ENCODE results near the gene AP1S3.
"Not testable (repeated sequence)": the region's sequence is repeated elsewhere in the genome, so short reads cannot be mapped to it uniquely, and the experiment has no call there.

AP1S3 gene

DNA sequence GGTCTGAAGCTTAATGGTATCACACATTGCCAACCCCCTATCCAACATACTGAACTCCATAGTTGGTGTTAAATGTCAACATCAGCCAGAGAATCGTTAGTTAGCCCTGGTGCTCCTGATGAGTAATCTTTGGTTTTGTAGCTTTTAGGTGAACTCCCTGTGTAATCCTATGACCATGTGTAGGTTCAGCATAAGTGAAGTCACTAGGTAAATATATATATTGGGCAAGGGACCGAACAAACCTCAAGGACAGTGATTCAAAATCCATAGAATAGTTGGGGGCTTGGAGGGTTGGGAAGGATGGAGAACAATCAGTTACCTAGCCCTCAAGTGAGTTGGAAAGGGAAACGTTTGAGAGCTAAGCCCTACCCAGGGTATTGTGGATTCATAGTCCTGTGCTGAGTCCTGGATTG, 16.0 kb upstream of the AP1S3 start:
- no peak for DNase-seq (ENCODE audit: low read depth)

DNA sequence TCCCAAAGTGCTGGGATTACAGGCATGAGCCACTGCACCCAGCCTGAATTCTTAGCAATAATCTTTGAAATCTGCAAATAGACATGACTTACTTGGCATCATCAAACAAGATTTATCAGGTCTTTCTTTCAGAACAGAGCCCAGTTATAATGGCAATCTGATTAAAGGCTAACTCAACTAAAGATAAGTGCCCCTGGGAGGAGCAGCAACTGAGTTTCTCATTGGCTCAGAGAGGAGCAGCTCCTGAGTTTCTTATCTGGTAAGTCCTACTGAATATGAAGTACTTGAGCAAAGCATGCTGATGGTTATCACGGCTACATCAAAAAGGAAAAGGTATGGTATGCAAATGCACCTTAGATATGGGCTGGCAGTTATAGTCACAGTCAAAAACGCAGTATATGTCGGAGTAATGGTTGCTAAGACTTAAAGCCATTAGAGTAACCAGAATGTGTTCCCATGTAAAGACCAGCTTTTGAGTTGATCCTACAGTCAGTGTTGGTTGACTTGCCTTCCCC, 15.0 kb upstream of the AP1S3 start:
- DNase-seq (ENCODE audit: low read depth): no peak

DNA sequence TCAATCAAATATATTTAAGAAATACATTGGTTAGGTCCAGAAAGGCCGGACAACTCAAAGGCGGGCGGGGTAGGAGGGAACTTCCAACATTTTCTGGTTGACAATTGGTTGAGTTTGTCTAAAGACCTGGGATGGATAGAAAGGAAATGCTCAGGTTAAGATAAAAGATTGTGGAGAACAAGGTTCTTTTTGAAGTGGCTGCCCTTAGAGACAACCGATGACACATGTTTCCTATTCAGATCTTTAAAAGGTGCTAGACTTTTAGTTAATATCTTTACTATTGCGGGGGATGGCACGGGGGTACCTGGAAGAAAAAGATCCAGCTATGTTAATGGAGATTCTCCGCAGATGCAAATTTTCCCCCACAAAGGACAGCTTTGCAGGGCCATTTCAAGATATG, 10.0 kb upstream of the AP1S3 start:
- no peak for DNase-seq (ENCODE audit: low read depth)

DNA sequence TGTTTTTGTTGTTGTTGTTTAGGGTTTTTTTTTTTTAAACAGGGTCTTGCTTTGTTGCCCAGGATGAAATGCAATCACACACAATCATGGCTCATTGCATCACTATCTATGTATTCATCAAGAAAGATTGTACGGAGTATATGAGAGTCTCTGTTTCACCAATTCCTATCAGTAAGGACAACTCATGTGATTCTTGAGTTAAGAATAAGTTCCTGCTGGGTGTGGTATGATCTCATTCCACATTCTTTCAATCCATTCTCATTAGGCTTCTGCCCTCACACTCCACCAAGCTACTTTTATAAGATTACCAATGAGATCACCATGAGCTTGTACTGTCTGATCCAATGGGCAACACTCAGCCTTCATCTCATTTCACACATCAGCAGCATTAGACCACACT, 9.1 kb upstream of the AP1S3 start:
- peak; percentile 95 for DNase-seq (ENCODE audit: low read depth)

DNA sequence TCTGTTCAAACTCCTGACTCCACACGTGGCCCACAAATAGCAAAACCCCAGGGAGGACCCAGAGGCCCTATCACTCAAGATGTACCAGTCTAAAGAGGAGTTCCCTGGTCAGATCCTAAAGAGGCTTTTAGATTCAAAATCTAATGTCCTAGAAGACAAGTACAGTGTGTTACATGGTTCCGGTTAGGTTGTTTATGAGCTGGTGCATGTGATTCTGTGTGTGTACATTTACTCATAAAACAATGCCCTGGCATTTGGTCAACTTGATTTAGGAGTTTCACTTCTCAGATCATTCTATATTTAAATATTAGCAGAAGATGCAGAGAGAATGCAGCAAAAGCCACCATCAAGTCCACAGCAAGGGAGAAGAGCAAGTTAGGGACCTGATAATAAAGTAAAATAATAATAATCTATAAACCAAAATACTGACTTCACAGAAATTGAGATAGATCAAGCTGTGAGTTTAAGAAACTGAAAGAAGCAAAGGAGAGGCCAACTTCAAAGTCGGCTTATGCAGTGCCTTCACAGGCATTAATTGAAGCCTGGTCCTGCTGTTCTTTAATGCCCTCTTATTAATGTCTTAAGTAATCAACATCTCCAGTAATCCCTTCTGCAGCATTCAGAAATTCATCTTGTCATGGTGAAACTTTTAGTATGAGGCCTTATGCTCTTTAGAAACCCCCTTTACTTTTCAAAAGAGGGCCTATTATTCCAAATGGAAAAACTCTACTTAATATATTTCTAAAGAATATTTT, 4.2 kb upstream of the AP1S3 start:
- DNase-seq (ENCODE audit: low read depth): no peak

DNA sequence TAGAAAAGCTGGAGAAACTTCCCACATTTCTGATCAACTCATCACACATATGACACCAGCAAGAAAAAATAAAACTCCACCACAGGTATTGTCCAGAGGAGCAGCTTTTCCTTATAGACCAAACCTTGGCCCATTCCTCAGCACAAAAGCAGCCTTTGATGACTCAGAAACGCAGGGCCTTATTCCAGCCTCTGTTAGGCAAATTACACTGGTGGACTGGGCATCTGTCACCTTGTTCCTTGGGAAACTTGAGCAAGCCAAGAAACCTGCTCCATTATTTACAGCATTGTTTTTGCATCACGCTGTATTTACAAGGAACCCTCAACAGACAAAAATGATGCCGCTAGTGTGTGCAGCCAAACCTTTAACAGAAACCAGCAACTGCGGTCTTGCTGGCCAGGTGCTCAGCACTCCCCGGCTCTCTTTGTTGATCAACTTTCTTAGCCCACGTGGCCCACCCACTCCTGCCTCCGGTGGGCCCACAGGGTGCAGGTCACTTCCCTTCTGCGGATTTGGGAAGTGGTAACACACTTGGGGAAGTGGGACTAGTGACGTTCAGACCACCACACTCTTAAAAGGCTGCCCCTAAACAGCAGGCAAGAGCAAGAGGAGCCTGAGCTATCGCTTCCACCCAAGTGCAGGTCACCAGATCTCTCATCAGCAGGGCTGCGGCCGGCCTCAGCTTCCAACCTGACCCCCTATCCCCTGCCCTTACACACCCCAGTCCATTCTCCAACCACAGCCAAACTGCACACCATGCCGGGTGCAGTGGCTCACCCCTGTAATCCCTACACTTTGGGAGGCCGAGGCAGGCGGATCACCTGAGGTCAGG, 1.5 kb downstream of the AP1S3 start:
- DNase-seq (ENCODE audit: low read depth): no peak

DNA sequence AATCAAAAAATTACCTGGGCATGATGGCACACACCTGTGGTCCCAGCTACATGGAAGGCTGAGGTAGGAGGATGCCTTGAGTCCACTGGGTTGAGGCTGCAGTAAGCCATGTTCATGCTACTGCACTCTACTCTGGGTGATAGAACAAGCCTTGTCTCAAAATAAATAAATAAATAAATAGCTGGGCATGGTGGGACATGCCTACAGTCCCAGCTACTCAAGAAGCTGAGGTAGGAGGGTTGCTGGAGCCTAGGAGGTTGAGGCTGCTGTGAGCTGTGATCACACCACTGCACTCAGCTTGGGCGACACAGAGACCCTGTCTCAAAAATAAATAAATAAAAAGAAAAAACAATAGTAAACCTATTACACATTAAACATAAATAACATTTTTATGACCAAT, 3.0 kb downstream of the AP1S3 start:
- DNase-seq (ENCODE audit: low read depth): no peak

DNA sequence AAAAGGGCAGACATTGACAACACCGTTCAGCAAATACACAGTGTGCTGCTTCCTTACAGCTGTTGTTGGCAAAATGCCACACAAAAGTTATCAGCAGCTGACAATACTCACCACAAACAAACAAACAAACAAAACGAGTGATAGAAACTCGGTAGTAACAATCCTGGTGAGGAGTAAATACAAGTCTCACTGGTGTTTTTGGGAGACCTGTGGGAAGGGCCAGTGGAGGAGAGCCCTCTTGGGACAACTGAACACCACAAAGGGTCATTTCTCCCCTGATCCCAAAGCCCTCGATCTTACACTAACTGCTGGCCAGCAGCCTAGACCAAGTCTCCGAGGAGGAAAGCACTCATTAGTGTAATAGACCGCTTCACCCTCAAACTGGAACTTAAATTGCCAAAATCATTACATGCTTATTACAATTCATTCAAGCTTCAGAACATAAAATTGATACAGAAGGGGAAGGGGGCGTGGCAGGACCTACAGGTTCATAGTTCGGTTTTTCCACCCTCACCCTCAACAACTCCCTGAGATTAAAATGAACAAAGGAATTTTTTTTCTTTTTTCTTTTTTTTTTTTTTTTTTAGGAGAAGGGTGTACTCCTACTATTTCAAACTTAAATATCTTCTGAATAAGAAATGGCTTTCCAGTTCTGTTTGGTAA, 5.0 kb downstream of the AP1S3 start:
- DNase-seq (ENCODE audit: low read depth): no peak

DNA sequence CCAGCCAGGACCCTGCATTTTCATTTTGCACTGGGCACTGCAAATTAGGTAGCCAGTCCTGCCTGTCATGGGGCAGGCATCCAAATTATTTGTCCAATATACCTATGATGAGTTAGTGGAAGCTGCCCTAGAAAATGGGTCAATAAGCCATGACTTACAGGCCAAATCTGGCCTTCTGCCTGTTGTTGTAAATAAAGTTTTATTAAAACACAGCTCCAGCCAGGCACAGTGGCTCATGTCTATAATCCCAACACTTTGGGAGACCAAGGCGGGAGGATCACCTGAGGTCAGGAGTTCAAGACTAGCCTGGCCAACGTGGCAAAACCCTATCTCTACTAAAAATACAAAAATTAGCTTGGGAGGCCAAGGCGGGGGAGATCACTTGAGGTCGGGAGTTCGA, 8.3 kb downstream of the AP1S3 start:
- DNase-seq (ENCODE audit: low read depth): no peak

DNA sequence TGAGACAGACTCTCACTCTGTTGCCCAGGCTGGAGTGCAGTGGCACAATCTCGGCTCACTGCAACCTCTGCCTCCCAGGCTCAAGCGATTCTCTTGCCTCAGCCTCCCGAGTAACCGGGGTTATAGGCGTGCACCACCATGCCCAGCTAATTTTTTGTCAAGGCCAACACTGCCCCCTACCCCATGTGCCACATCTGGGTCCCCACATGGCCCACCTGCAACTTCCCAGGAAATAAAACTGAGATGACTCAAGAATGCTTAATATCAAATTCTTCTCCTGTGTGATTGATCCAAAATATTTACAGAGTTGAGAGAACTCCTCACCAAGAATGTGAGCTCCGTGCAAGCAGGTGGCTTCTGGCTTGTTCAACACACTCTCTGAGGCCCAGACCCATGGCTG, 9.1 kb downstream of the AP1S3 start:
- no peak for DNase-seq (ENCODE audit: low read depth)

DNA sequence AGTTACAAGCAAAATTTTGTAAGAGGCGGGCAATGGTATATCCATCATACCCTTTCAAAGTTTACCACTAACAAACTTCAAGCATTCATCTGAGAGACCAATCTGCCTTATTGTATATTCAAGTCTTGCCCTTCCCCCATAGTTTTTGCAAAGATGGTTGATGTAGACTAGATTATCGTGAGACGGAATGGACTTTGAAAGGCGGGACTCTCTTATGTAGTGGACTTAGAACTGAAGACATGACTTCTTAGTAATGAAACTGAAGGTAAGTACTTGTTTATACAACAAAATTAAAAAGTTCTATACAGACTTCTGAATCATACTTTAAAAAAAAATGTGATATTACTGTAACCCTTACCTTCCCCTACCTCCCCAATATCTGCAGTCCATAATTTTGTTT, 10.4 kb downstream of the AP1S3 start:
- no peak for DNase-seq (ENCODE audit: low read depth)

DNA sequence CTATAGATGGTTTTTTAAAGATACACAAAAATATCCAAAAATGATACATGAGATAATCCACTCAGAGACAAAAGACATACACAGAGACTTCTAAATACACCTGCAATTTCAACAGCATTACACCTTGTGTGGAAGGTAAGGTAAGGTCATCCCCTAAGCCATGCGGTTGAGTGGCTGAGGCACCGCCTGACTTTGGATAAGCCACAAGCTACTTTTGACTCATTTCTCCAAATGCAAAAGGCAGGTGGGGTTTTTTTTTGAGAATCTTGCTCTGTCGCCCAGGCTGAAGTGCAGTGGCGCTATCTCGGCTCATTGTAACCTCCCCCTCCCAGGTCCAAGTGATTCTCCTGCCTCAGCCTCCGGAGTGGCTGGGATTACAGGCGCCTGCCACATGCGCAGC, 13.1 kb downstream of the AP1S3 start:
- no peak for DNase-seq (ENCODE audit: low read depth)

DNA sequence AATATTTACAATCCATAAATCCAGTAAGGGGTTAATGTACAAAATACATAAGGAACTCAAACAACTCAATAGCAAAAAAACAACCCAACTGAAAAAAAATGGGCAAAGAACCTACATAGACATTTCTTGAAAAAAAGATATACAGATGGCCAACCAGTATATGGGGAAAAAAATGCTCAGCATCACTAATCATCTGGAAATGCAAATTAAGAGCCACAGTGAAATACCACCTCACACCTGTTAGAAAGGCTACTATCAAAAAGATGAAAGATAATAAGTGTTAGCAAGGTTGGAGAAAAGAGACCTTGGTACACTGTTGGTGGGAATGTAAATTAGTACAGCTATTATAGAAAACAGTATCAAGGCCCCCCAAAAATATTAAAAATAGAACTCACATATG, 14.6 kb downstream of the AP1S3 start:
- no peak for DNase-seq (ENCODE audit: low read depth)

DNA sequence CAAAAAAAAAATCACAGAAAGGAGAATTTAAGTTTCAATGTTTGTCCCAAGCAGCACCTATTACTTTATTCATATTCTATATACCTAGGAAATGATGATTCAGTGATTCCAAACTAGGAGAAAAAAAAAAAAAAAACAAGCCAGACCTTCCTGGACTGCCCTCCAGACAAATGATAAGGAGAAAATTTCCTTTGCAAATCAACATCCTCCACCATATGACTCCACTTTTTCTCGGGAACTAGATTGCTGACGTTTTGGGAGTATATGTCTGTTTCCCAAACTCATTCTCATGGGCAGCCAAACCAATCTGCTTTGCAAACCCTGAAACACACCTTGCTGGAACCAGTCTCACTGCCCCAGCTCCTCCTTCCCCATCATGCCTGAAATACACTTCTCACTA, 16.8 kb downstream of the AP1S3 start:
- peak; percentile 57 for DNase-seq (ENCODE audit: low read depth)

DNA sequence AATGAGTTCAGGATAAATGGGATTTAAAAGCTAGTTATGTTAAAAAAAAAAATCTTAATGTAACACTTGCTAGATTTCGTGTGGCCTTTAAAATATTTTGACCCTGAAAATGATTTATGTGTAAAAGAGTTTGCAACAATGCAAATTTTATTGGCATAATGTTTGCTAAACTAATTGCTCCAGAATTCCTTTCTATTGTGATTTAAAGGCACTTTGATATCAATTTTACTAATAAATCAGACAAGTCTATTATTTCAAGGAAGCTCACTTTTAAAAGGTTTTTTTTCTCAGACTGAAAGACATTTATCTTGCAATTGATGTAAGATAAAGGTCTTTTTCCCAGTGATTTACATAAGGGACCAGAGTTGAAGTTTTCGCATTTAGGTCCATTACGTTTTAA, 17.5 kb downstream of the AP1S3 start:
- DNase-seq (ENCODE audit: low read depth): no peak

DNA sequence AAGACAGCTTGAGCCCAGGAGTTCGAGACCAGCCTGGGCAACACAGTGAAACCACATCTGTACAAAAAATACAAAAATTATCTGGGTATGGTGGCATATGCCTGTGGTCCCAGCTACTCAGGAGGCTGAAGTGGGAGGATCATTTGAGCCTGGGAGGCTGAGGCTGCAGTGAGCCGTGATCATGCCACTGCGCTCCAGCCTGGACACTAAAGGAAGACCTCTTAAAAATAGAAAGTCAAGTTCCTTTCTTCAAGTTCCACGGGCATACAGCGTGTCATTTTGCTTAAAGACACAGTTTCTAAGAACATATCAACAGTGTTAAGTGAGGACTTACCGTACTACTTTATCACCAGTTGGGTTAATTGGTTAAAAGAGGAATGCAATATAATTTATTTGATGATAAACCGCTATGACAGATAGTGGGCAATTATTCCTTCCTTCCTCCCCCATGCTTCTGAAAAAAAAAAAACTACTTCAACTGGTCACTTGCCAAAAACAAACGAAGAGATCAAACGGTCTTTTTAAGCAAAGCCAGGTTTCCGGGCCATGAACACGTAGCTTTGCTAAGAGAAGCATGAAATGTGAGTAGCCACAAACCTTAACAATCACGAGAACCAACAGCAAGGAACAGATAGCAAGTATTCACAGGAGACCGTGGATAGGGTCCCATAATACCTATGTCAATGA, 21.4 kb downstream of the AP1S3 start:
- no peak for DNase-seq (ENCODE audit: low read depth)

DNA sequence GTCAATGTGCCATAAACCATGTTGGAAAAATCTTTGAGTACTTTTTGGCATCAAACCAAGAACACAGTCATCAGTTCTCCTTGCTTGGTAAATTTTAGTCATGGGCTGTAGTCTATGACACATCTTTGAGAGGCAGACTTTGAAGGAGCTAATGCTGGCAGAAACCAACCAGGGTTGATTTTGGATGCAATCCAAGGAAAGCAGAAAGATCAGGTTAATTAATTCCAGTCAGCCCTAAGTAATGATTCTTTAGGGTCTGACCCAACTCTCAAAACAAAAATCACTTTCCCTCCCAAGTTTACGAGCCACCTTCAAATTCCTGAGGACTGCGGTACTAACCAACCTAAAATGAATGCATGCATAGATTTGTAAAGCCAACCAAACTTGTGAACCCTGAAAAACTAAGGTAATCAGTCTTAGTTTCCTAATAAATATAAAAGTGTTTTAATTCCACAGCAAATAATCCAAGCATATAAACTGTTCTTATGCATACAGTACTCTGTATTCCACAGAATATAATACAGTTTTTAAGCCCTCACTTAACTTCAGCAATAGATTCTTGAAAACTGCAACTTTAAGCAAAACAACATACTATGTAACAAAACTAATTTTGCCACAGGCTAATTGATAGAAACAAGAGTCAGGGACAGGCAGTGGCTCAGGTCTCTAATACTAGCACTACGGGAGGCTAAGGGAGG, 22.0 kb downstream of the AP1S3 start:
- peak; percentile 93 for DNase-seq (ENCODE audit: low read depth)

DNA sequence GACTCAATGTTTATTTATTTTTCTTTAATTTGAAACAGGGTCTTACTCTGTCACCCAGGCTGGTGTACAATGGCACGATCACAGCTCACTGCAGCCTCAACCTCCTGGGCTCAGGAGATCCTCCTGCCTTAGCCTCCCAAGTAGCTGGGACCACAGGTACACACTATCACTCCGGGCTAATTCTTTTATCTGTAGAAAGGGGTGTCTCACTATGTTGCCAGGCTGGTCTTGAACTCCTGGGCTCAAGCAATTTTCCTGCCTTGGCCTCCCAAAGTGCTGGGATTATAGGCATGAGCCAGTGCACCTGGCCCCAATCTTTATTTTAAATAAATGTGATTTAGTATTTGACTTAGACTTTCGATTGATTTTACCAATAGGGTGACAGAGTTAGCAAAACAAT, 22.6 kb downstream of the AP1S3 start:
- DNase-seq (ENCODE audit: low read depth): not testable (repeated sequence)

DNA sequence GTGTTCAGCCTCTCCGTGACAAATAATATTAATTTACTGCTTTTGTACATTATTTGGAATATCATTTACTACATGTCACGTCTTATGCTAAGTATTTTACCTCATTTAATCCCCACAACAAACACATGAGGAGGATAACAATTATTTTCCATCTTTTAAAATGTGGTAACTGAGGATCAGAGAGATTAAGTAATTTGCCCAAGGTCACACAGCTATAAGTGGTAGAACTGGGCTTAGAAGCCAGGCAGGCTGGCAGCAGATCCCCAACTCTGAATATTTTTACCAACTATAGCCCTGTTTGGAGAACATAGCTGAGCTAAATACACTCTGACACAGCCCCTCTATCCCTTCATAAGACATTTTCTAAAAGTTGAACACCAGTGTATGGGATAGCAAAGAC, 24.1 kb downstream of the AP1S3 start:
- no peak for DNase-seq (ENCODE audit: low read depth)

DNA sequence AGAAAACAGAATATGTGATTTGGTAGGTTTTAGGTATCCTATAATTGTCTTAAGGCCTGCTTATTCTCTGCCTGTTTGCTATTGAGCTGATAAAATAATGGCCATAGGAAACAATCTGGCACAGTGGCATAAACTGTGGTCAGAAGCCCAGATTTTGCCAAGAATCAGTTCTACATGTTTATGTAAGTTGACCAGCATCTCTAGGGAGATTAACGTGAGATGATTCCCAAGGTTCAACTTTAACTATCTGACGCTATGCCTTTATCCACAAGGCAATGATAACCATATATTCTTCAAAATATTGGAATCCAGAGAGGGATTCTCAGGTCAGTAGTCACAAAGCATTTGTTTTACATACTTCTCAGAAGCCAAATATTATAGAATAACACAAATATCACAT, 25.6 kb downstream of the AP1S3 start:
- no peak for DNase-seq (ENCODE audit: low read depth)

DNA sequence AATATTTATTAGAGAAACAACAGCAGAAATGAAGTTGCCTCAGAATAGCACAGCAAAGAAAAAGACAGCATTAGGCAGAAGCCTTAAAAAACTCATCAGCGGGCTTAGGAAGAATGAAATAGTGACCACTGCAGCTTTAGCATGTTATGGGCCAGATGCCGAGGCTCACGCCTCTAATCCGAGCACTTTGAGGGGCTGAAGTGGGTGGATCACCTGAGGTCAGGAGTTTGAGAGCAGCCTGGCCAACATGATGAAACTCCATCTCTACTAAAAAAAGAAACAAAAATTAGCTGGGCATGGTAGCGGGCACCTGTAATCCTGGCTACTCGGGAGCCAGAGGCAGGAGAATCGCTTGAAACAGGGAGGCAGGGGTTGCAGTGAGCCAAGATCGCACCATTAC, 32.4 kb downstream of the AP1S3 start:
- DNase-seq (ENCODE audit: low read depth): no peak

DNA sequence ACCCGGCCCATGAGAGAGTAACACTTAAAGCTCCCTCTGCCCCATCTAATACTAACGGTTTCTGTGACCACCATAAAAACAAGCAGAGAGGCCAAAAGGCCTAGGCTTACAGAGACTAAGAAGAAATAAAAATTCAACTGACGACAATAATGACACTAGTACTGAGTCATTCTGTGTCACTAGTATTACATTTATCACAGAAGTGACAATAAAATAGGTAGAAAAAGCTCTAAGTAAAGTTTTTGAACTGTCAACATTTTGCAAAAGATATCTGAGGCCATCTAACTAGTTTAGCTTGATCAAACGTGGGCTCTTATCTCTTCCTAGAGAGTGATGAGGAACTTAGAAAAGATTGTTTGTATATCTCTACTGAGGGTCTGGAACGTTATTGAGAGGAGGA, 35.6 kb downstream of the AP1S3 start:
- no peak for DNase-seq (ENCODE audit: low read depth)

Measured in amniotic epithelial cell (primary cell).